Measurements from ENCODE around the gene ZNF710.
"Not testable (repeated sequence)": the region's sequence is repeated elsewhere in the genome, so short reads cannot be mapped to it uniquely, and the experiment has no call there.

Gene ZNF710, protein sequence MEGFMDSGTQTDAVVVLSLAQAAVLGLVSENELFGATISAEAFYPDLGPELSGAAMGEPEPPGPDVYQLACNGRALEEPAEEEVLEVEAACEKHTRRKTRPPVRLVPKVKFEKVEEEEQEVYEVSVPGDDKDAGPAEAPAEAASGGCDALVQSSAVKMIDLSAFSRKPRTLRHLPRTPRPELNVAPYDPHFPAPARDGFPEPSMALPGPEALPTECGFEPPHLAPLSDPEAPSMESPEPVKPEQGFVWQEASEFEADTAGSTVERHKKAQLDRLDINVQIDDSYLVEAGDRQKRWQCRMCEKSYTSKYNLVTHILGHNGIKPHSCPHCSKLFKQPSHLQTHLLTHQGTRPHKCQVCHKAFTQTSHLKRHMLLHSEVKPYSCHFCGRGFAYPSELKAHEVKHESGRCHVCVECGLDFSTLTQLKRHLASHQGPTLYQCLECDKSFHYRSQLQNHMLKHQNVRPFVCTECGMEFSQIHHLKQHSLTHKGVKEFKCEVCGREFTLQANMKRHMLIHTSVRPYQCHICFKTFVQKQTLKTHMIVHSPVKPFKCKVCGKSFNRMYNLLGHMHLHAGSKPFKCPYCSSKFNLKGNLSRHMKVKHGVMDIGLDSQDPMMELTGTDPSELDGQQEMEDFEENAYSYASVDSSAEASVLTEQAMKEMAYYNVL

DNA sequence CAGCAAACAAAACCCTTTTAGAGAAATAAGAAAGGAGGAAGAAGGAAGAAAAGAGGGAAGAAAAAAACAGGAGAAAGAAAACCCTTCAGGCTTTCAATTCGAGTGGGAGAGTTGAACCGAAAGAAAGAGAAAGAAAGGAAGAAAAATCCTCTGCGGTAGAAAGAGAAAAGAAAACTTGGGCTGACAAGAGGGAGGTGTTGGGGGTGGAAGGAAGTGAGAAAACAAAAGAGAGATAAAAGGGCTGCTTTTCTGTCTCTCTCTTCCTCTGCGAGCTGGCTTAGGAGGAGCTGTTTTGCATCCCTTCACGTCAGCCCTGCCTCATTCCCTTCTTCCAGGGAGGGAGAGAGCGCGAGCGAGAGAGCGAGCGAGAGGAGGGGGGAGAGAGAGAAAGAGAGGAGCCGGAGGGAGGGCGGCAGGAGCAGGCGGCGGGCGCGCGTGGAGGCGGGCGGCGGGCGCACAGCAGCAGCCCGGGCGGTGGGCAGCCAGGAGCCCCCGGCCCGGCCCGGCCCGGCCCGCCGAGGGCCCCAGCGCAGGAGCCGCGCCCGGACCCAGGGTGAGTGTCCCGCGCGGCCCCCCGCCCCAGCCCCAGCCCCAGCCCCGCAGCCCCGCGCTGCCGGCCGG, at the start of gene ZNF710:
Gene ZNF710, plus strand, starts transcription at position 263 of the 621 bp plus-strand sequence. CDS start 65,814 bp downstream, outside the sequence.
- DNase-seq: no peak

DNA sequence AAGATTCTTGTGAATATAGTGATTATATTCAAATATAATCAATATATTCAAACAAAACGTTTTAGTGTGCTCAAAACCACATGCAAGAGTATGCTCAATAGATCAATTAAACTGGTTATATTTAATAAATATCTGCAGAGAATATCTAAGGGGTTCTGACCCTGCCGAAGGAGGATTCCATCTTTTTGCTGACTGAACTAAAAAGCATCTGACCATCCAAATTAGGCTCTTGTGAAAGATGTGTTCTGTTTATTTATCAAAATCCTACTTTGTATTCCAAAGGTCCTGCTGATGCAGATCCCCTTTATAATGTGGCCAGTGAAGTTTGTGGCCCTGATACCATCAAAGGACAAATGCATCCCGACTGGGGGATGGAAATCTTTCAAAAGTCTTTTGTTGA, 46.6 kb upstream of the ZNF710 start:
- no peak for DNase-seq

DNA sequence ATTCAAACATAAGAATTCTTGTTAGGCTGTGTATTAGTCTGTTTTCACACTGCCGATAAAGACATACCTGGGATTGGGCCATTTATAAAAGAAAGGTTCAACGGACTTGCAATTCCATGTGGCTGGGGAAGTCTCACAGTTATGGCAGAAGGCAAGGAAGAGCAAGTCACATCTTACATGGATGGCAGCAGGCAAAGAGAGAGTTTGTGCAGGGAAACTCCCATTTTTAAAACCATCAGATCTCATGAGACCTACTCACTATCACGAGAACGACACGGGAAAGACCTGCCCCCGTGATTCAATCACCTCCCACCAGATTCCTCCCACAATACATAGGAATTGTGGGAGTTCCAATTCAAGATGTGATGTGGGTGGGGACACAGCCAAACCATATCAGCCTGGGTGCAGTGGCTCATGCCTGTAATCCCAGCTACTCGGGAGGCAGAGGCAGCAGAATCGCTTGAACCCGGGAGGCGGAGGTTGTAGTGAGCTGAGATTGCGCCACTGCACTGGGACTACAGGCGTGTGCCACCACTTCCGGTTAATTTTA, 45.6 kb upstream of the ZNF710 start:
- peak in 1 of 2 donors; percentile 22 for DNase-seq

DNA sequence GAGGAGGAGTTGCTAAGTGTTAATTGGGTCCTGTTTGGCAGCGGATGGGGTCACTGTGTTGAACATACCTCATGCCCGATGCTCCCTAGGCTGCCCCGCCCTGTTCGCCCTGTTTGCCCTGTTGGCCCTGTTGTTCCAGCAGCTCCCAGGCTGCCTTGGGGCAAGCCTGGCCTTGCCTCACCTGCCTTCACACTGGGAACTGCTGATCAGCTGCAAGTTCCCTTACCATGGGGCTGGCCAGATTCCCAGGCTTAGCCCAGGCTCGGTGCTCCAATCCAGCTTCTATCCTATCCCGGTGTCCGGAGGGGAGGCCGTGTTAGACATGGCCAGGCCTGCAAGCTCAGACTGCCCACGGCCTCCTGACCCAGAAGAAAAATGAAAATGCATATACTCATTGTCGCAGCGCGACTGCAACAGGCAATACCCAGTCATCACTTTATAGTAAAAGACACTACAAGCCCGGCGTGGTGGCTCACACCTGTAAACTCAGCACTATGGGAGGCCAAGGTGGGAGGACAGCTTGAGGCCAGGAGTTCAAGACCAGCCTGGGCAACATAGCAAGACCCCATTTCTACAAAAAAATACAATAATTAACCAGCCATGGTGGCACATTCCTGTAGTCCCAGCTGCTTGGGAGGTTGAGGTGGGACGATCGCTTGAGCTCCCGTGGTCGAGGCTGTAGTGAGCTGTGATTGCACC, 42.9 kb upstream of the ZNF710 start:
- DNase-seq: no peak

DNA sequence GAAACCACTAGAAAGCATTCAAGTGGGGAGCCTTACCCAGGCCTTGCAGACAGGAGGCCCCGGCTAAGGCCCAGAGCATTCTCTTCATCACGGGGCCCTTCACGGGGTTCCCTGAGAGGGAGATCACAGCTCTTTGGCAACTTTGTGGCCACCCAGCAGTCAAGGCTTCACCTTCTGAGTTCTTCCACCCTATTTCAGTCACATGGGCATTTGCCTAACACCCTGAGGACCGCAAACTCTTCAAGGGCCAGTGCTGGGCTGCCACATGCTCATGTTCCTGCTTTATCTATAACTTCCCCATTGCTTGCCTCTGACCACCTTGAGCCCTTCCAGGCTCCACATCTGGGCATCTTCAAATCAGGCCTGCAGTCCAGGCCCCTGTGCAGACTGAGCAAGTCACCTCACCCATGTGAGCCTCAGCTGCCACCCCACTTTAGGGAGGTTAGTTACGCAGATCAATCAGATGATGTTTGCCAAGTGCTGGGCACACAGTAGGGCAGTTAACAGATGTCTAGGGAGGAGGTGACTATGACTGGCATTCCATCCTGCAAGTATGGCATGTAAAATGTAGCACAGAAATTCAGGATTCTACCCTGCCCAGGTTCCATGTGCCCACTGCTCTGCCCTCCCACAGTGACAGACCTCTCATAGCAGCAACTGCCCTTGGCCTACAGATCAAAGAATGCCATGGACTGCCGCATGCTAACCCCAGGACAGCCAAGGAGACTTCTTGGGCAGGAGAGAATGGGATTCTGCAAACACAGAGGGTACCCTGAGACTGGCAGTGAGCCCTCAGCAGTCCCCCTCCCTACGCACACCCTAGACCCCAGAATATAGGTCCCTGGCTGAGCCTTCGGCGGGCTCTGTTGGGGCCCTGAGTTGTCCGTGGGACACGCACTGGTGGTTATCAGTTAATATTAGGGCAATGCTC, 37.6 kb upstream of the ZNF710 start:
- DNase-seq: peak; percentile 67 to 90

DNA sequence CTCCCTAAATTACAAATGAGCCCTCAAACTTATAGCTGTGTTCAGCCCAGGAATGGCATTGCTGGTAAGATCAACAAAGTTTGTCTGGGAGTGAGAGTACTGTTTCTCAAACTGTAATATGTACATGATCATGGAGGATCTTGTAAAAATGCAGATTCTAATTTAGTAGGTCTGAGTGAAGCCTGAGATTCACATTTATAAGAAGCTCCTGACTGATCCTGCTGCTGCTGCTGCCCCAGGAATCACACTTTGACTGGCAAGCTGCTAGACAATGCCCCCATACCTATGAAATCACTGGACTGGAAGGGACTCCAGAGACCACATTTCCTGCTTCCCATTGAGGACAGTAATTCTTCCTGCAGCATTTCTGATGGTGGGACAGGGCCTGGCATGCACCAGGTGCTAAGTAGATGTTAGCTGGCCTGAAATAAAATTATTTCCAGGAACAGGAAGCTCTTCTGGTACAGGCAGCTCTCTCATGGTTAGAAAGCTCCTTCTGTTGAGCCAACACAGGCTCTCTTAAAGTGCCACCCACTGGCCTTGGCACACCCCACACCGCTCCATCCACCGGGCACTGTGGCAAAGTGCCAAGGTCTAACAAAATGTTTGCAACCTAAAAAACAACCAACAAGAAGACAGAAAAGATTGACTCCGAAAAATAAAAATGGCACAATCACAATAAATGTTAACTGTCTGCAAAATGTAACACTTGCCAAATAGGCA, 36.7 kb upstream of the ZNF710 start:
- DNase-seq: no peak

DNA sequence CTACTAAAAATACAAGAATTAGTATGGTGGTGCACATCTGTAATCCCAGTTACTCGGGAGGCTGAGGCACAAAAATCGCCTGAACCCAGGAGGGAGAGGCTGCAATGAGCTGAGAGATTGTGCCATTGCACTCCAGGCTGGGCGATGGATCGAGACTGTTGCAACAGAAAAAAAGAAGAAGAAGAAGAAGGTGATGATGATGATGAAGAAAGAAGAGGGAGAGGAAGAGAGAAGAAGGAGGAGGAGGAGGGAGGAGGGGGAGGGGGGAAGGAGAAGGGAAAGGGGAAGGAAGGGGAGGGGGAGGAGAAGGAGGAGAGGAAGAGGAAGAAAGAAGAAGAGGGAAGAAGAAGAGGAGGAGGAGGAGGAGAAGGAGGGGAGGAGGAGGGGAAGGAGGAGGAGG, 33.2 kb upstream of the ZNF710 start:
- peak in 1 of 2 donors; percentile 21 for DNase-seq

DNA sequence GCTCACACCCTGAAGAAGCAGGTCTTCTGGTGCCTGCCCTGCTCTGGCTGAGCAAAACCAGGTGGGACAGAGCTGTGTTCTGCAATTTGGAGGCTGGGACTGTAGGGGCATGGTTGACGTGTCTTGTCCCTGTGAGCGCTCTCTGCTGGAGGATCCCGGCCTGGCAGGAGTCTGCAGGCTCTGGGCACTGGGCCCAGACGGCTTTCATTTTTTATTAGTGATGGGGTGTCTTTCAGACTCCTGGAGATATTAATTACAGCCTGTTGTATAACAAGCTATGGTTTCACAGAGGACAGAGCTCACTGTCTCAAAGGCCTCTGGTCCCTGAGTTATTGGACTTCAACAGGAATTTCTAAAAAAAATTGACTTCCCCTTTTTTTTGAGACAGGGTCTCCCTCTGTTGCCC, 29.5 kb upstream of the ZNF710 start:
- DNase-seq: no peak

DNA sequence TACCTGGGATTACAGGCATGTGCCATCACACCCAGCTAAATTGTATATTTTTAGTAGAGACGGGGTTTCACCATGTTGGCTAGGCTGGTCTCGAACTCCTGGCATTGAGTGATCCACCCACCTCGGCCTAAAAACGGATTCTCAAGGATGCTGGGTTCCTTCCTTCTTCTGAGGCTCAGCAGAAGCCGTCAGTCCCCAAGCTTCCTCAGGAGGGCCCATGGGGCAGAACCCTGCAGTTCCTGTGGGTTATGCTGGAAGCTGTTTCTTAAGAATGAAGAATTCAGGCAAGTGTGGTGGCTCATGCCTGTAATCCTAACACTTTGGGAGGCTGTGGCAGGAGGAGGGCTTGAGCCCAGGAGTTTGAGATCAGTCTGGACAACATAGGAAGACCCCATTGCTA, 29.0 kb upstream of the ZNF710 start:
- peak; percentile 23 to 25 for DNase-seq

DNA sequence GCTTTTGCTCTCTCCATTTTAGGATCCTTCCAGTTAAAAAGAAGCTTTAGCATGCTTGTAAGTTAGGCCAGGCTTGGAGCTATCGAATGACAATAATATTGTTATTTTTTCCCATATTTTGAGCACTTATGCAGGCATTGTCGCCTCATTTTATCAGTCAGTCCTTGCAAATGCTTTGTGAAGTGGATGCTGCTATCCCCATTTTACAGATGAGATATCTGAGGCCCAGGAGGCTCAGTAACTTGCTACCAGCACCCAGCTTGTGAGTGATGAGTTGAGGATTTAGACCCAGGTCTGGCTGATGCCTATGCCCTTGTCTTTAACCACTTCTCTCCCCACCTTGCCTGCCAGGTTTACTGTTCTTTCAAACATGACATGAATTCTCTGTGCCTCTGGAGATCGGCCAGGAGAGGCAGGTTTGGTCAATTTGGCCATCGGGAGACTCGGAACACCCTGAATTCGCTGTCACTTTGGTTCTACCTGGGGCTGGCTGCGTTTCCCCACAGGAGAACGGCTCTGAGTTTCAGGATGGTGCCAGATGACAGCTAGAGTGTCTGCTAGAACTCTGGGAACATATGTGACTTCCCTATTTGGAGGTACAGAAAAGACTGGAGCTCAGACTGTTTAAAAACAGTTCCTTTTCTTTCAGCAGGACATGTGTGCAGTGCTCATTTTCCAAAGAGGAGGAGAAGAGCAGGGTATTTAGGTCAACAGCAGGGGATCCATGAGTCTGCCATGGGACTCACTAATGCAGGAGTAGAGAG, 25.5 kb upstream of the ZNF710 start:
- DNase-seq: peak; percentile 41 to 45

DNA sequence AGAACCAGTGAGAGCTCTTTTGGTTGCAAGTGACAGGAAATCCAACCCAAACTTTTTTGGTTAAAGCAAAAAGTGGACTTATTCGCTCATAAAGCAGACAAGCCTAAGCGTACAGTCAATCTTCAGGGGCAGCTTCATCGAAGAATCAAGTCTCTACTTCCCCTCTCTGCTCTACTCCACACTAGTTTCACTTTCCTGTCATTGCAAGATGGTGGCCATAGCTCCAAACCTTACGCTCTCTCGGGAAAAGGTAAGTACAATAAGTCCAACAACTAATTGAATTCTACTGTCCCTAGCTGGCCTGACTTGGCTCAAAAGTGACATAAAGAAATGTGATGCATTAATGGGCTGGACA, 24.9 kb upstream of the ZNF710 start:
- peak; percentile 39 to 50 for DNase-seq

DNA sequence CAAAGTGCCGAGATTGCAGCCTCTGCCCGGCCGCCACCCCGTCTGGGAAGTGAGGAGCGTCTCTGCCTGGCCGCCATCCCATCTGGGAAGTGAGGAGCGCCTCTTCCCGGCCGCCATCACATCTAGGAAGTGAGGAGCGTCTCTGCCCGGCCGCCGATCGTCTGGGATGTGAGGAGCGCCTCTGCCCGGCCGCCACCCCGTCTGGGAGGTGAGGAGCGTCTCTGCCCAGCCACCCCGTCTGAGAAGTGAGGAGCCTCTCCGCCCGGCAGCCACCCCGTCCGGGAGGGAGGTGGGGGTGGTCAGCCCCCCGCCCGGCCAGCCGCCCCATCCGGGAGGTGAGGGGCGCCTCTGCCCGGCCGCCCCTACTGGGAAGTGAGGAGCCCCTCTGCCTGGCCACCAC, 23.3 kb upstream of the ZNF710 start:
- DNase-seq: not testable (repeated sequence)

DNA sequence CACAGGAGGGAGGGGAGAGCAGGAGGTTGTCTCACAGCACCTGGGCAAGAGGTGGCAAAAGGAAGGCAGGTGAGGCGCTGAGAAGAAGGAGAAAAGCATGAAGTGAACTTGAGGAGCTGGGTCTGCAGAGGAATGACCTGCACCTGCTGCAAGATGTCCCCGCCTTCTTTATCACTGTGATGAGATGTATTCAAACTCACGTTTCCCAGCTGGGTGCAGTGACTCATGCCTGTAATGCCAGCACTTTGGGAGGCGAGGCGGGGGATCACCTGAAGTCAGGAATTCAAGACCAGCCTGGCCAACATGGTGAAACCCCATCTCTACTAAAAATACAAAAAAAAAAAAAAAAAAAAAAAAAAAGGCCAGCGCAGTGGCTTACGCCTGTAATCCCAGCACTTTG, 22.2 kb upstream of the ZNF710 start:
- no peak for DNase-seq

DNA sequence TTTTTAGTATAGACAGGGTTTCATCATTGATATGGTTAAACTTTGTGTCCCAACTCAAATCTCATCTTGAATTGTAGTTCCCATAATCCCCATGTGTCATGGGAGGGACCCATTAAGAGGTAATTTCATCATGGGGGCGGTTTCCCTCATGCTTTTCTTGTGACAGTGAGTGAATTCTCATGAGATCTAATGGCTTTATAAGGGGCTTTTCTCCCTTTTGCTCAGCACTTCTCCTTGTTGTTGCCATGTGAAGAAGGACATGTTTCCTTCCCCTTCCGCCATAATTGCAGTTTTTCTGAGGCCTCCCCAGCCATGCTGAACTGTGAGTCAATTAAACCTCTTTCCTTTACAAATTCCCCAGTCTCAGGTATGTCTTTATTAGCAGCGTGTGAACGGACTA, 20.2 kb upstream of the ZNF710 start:
- DNase-seq: peak; percentile 74 to 85

DNA sequence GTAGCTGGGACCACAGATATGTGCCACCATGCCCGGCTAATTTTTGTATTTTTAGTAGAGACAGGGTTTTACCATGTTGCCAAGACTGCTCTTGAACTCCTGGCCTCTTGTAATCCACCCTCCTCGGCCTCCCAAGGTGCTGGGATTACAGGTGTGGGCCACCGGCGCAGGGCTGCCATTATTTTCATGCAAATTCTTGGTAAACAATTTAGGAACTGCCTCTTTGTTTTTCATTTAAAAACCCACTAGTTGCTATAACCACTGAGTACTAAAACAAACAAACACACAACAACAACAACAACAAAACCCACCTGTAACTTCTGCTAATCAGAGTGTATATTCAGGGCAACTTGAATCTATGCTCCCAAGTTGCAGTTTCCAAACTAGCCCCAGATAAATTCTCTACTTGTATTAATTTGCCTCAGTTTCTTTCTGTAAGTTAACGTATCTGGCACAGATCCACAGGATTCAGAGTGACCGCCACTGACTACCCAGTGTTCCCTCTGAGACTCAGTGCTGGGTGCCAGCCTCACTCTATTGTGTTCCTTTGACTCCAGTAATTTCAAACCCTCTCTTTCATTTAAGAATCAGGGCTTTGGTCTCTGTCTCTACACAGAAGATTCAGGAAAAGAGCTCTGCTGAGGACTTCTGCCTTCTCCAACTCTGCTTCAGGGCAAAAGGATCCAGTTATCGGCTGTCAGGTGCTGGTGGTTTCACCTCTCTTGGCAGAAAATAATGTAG, 18.6 kb upstream of the ZNF710 start:
- DNase-seq: no peak

DNA sequence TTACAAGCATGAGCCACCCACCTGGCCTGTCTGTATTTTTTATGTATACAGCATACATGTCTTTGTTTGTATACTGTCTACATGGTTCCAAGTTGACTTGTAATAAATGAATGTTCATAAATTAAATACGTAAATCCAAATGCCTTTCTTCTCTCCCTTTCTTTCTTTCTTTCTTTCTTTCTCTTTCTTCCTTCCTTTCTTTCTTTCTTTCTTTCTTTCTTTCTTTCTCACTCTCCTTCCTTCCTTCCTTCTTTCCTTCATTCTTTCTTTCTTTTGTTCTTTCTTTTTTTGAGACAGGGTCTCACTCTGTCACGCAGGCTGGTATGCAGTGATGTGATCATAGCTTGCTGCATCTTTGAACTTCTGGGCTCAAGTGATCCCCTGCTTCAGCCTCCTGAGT, 17.1 kb upstream of the ZNF710 start:
- DNase-seq: no peak

DNA sequence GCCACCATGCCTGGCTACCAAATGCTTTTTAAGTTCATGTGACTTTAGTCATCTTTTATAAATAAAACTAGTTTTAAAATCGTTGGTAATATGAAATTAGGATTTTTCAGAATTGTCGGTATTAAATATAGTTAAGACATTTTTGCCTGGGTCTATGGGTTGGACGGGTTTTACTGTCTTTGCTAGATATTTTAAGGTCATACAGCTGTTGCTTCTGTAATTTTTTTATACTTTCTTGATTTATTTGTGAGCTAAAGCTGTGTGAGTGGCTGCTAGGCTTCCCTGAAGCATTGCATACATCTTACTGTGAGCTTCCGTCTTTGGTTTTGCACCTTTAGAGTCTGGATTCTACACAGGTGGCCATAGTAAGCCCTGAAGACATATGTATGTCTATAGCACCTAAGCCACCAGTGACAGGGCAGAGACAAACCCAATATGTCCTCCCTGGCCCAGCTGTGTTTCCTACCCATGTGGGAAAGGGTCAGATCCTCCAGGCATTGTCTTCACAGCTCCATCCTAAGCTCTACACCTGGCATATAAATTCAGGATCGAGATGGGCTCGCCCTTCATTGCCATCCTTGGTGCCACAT, 16.6 kb upstream of the ZNF710 start:
- no peak for DNase-seq

DNA sequence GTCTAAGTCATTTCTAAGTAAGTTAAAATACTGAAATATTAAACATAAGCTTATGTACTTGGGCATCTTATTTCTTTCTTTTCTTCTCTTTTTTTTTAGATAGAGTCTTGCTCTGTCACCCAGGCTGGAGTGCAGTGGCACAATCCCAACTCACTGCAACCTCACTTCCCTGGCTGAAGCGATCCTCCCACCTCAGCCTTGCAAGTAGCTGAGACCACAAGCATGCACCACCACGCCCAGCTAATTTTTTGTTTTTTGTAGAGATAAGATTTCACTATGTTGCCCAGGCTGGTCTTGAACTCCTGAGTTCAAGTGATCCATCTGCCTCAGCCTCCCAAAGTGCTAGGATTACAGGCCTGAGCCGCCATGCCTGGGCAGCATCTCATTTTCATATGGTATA, 16.0 kb upstream of the ZNF710 start:
- DNase-seq: no peak

DNA sequence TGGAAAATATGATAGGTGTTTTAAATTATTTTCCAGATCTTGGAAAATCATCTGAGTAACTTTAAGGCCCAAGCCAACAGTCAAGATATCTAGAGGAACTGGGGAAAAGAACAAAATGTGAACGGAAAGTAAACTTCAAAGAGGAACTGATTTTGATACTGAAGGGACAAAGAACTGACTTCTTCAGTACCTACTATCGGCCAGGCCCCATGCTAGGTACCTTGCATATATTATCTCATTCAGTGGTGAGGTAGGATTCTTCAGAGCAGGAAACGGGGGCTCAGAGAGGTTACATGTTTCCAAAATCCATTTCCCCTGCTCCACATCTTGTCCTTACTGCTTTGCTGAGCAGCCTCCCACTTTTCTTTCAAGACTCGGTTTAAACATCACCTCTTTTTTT, 9.8 kb upstream of the ZNF710 start:
- no peak for DNase-seq

Data from inflammatory macrophage treated with lipopolysaccharide for 1 hour (primary cell).